ENCODE measurements around the gene CAST. TPM values are rescaled to one million over a fixed set of nuclear protein-coding genes. Genes with fewer than 3 reads are reported as not detected.

The CAST gene
- total and polyA plus RNA-seq, 2 donors (not counting 1 experiment from before 2014, with no cell fraction given) = 41.0 to 231 TPM

- no peak overlapping the region for H2AFZ ChIP-seq (ENCODE audit: insufficient read depth, low read depth, low read length, poor library complexity, severe bottlenecking)
- DNase-seq = no peak
- H3K79me2 ChIP-seq (ENCODE audit: control insufficient read depth, insufficient read depth, low read length) = no peaks in the 10 kb centered on the region
- no peaks in the 10 kb centered on the region for H3K9me3 Mint-ChIP-seq (ENCODE audit: insufficient read depth)
- ATAC-seq (ENCODE audit: low read depth) = no peak
- no peak overlapping the region for H3K27ac ChIP-seq (ENCODE audit: low read length in 2 of 2)
- H3K4me1 Mint-ChIP-seq = no peaks in the 10 kb centered on the region
- no peaks in the 10 kb centered on the region for H3K4me1 ChIP-seq (ENCODE audit: control insufficient read depth in 2 of 2, insufficient read depth in 2 of 2, low read length in 2 of 2)
- peaks cover 6% of the 10 kb centered on the region for H4K20me1 ChIP-seq (ENCODE audit: control insufficient read depth, insufficient read depth, low read length, poor library complexity, severe bottlenecking)
- ChIA-PET CTCF (interaction anchor here (0.5 to 1.4 kb wide), 3 partner anchors 29 to 312 kb away, joined by 3 to 5 read pairs (median 3); no protein-coding TSS in a partner anchor), POLR2A (interaction anchor here (0.6 kb wide), 1 partner anchor 377 kb away, joined by 8 read pairs; no protein-coding TSS in a partner anchor)
- no peak overlapping the region for H3K4me3 ChIP-seq (ENCODE audit: control extremely low read depth in 1 of 5, extremely low read depth in 1 of 5, insufficient read depth in 1 of 5, low read depth in 2 of 5, low read length in 4 of 5)
- no peak overlapping the region for H3K27ac Mint-ChIP-seq
- TF ChIP-seq EZH2 (IDR thresholded peaks at IDR 0.05; ENCODE audit: borderline replicate concordance, insufficient read depth, low read depth, low read length, poor library complexity, severe bottlenecking) (no peak), CTCF (IDR thresholded peaks at IDR 0.05) (no peak)
- no peak overlapping the region for H3K9ac ChIP-seq (ENCODE audit: low read length)
- H3K9me3 ChIP-seq (ENCODE audit: control extremely low read depth in 1 of 3, control insufficient read depth in 2 of 3, insufficient read depth in 1 of 3, low read length in 2 of 3) = no peaks in the 10 kb centered on the region
- H3K27me3 ChIP-seq (replicated peaks in 1 of 4; ENCODE audit: control extremely low read depth in 1 of 4, control insufficient read depth in 3 of 4, insufficient read depth in 4 of 4, low read length in 3 of 4) = no peaks in the 10 kb centered on the region
- 100% methylated on average over 1 of the region's 4 CpGs for WGBS (ENCODE audit: insufficient coverage)
- H3K27me3 Mint-ChIP-seq = no peaks in the 10 kb centered on the region
- peaks cover 6 to 95% of the 10 kb centered on the region in 2 experiments for H3K36me3 ChIP-seq (replicated peaks in 1 of 2; ENCODE audit: control extremely low read depth in 1 of 2, control insufficient read depth in 1 of 2, extremely low read depth in 1 of 2, insufficient read depth in 2 of 2, low read length in 1 of 2)
- H3K4me3 Mint-ChIP-seq = no peak overlapping the region
- no peak overlapping the region for H3K4me2 ChIP-seq (replicated peaks; ENCODE audit: low read depth, low read length, poor library complexity, severe bottlenecking)
- intact Hi-C loops (cut with micrococcal nuclease) = no loop called here
Observed at GRCh38 chr5:96781031-96781971, 119.1 kb downstream of the CAST start.

- POLR2A ChIA-PET = no interaction called here
- no peak overlapping the region for H2AFZ ChIP-seq (ENCODE audit: insufficient read depth, low read depth, low read length, poor library complexity, severe bottlenecking)
- H3K4me3 Mint-ChIP-seq = no peak overlapping the region
- H3K36me3 ChIP-seq (replicated peaks in 1 of 2; ENCODE audit: control extremely low read depth in 1 of 2, control insufficient read depth in 1 of 2, extremely low read depth in 1 of 2, insufficient read depth in 2 of 2, low read length in 1 of 2) = peaks cover 3 to 88% of the 10 kb centered on the region in 2 experiments
- no peaks in the 10 kb centered on the region for H3K4me1 ChIP-seq (ENCODE audit: control insufficient read depth in 2 of 2, insufficient read depth in 2 of 2, low read length in 2 of 2)
- H3K9me3 ChIP-seq (ENCODE audit: control extremely low read depth in 1 of 3, control insufficient read depth in 2 of 3, insufficient read depth in 1 of 3, low read length in 2 of 3) = no peaks in the 10 kb centered on the region
- no peaks in the 10 kb centered on the region for H3K27me3 Mint-ChIP-seq
- no peak for ATAC-seq (ENCODE audit: low read depth)
- peaks cover 3% of the 10 kb centered on the region for H4K20me1 ChIP-seq (ENCODE audit: control insufficient read depth, insufficient read depth, low read length, poor library complexity, severe bottlenecking)
- no peak for DNase-seq
- no peak overlapping the region for H3K4me2 ChIP-seq (replicated peaks; ENCODE audit: low read depth, low read length, poor library complexity, severe bottlenecking)
- intact Hi-C loops (cut with micrococcal nuclease) = no loop called here
- WGBS (ENCODE audit: insufficient coverage) = no CpG with 5 or more reads among the region's 2 CpGs
- H3K4me1 Mint-ChIP-seq = no peaks in the 10 kb centered on the region
- TF ChIP-seq CTCF (IDR thresholded peaks at IDR 0.05) (no peak), EZH2 (IDR thresholded peaks at IDR 0.05; ENCODE audit: borderline replicate concordance, insufficient read depth, low read depth, low read length, poor library complexity, severe bottlenecking) (no peak)
- H3K9ac ChIP-seq (ENCODE audit: low read length) = no peak overlapping the region
- no peak overlapping the region for H3K27ac Mint-ChIP-seq
- no peaks in the 10 kb centered on the region for H3K79me2 ChIP-seq (ENCODE audit: control insufficient read depth, insufficient read depth, low read length)
- no peaks in the 10 kb centered on the region for H3K27me3 ChIP-seq (replicated peaks in 1 of 4; ENCODE audit: control extremely low read depth in 1 of 4, control insufficient read depth in 3 of 4, insufficient read depth in 4 of 4, low read length in 3 of 4)
- H3K27ac ChIP-seq (ENCODE audit: low read length in 2 of 2) = no peak overlapping the region
- H3K9me3 Mint-ChIP-seq (ENCODE audit: insufficient read depth) = no peaks in the 10 kb centered on the region
- no peak overlapping the region for H3K4me3 ChIP-seq (ENCODE audit: control extremely low read depth in 1 of 5, extremely low read depth in 1 of 5, insufficient read depth in 1 of 5, low read depth in 2 of 5, low read length in 4 of 5)
- CTCF ChIA-PET = interaction anchor here (1.4 kb wide), 1 partner anchor 31 kb away, joined by 4 read pairs; no protein-coding TSS in a partner anchor
Observed at GRCh38 chr5:96783326-96783725, 121.2 kb downstream of the CAST start.
